AG04449 (cell line): Measurements from ENCODE around the gene FAIM.
"Not testable (repeated sequence)": the region's sequence is repeated elsewhere in the genome, so short reads cannot be mapped to it uniquely, and the experiment has no call there.

Experiments
- CTCF ChIA-PET: fragments of 350-600 bp; formaldehyde crosslinking; extraction: SDS; loops from one replicate; lab custom pipeline; 2021; ENCODE audit warnings: antibody characterized with exemption; lab: Yijun Ruan, JAX
- POLR2A ChIA-PET: fragments of 400-600, 350-600 bp; formaldehyde crosslinking; extraction: SDS; loops from one replicate; lab custom pipeline; 2020; ENCODE audit warnings: antibody characterized with exemption, inconsistent platforms; lab: Yijun Ruan, JAX
- DNase-seq: peaks from one replicate; pipeline ENCODE4 v3.0.0-alpha.2; 2010; ENCODE audit warnings: low read depth, low spot score
- H3K4me3 ChIP-seq: 2 replicates; pipeline ENCODE4 v1.5.1; 2011; ENCODE audit warnings: low read depth, mild to moderate bottlenecking, control low read depth, low read length
- TF ChIP-seq, protein P1 (sequence below): IDR thresholded peaks from one replicate; pipeline ENCODE4 v1.5.1; 2011; ENCODE audit warnings: mild to moderate bottlenecking, moderate library complexity, low read length, control low read depth, inconsistent platforms; ENCODE audit not compliant: insufficient read depth; ENCODE audit errors: missing control alignments

Gene FAIM

GRCh38 chr3:138670407-138670806 lies 61.8 kb downstream of the FAIM start:
- TF ChIP-seq, protein P1, sequence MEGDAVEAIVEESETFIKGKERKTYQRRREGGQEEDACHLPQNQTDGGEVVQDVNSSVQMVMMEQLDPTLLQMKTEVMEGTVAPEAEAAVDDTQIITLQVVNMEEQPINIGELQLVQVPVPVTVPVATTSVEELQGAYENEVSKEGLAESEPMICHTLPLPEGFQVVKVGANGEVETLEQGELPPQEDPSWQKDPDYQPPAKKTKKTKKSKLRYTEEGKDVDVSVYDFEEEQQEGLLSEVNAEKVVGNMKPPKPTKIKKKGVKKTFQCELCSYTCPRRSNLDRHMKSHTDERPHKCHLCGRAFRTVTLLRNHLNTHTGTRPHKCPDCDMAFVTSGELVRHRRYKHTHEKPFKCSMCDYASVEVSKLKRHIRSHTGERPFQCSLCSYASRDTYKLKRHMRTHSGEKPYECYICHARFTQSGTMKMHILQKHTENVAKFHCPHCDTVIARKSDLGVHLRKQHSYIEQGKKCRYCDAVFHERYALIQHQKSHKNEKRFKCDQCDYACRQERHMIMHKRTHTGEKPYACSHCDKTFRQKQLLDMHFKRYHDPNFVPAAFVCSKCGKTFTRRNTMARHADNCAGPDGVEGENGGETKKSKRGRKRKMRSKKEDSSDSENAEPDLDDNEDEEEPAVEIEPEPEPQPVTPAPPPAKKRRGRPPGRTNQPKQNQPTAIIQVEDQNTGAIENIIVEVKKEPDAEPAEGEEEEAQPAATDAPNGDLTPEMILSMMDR, result no peak
- ChIA-PET CTCF (interaction anchor here (0.8 to 1.8 kb wide), 4 partner anchors 9 to 253 kb away, joined by 3 to 13 read pairs (median 3); no protein-coding TSS in a partner anchor), POLR2A (no interaction called here)
- no peak overlapping the region for H3K4me3 ChIP-seq
- DNase-seq, result no peak

GRCh38 chr3:138673641-138674530 lies 65.3 kb downstream of the FAIM start:
- CTCF ChIA-PET, result interaction anchor here (1.2 to 1.6 kb wide), 2 partner anchors 21 to 241 kb away, joined by 3 to 7 read pairs; no protein-coding TSS in a partner anchor
- POLR2A ChIA-PET, result no interaction called here
- no peak for DNase-seq
- H3K4me3 ChIP-seq, result no peak overlapping the region
- TF ChIP-seq, protein P1, result no peak

GRCh38 chr3:138675393-138675792 lies 66.8 kb downstream of the FAIM start:
- DNase-seq, result no peak
- ChIA-PET POLR2A (no interaction called here), CTCF (interaction anchor here (2.9 kb wide), 1 partner anchor 240 kb away, joined by 11 read pairs; no protein-coding TSS in a partner anchor)
- TF ChIP-seq, protein P1, result no peak
- H3K4me3 ChIP-seq, result no peak overlapping the region

GRCh38 chr3:138678086-138678485 lies 69.5 kb downstream of the FAIM start:
- ChIA-PET CTCF (interaction anchor here (0.8 to 2.9 kb wide), 5 partner anchors 8 to 258 kb away, joined by 4 to 11 read pairs (median 6); no protein-coding TSS in a partner anchor), POLR2A (no interaction called here)

GRCh38 chr3:138678874-138679392 lies 70.4 kb downstream of the FAIM start:
- ChIA-PET CTCF (interaction anchor here (1.1 to 2.2 kb wide), 6 partner anchors 8 to 257 kb away, joined by 3 to 8 read pairs (median 5); no protein-coding TSS in a partner anchor), POLR2A (no interaction called here)
- H3K4me3 ChIP-seq, result no peak overlapping the region
- DNase-seq, result no peak
- TF ChIP-seq, protein P1, result no peak

More at GRCh38 chr3:138678086-138678485, 69.5 kb downstream of the FAIM start:
- H3K4me3 ChIP-seq, result no peak overlapping the region
- TF ChIP-seq, protein P1, result no peak
- no peak for DNase-seq

- CTCF ChIA-PET, H3K4me3 ChIP-seq, POLR2A ChIA-PET, DNase-seq: not testable (repeated sequence)
Observed at GRCh38 chr3:138680974-138681373, 72.4 kb downstream of the FAIM start.
